H9 (cell line): ENCODE results near the gene ERN1. TPM values are rescaled to one million over a fixed set of nuclear protein-coding genes. Genes with fewer than 3 reads are reported as not detected.

Source experiments
- DNase-seq: peaks from one replicate; pipeline ENCODE4 v3.0.0-alpha.2; 2017
- H2AFZ ChIP-seq: one replicate; pipeline ENCODE4 v1.6.1; 2013; ENCODE audit warnings: mild to moderate bottlenecking, low read length, control low read depth, moderate library complexity
- H2AK5ac ChIP-seq: 2 replicates; pipeline ENCODE4 v1.6.1; 2013; ENCODE audit warnings: low read length, control low read depth, mixed read lengths; ENCODE audit not compliant: insufficient read length
- H2BK120ac ChIP-seq: one replicate; pipeline ENCODE4 v1.6.1; 2013; ENCODE audit warnings: low read depth, mild to moderate bottlenecking, low read length, control low read depth, inconsistent platforms; ENCODE audit not compliant: poor library complexity, severe bottlenecking
- H2BK12ac ChIP-seq: 2 replicates; pipeline ENCODE4 v1.6.1; 2013; ENCODE audit warnings: low read length, control low read depth, mixed read lengths, low read depth; ENCODE audit not compliant: insufficient read length
- H2BK15ac ChIP-seq: 2 replicates; pipeline ENCODE4 v1.6.1; 2013; ENCODE audit warnings: low read depth, low read length, control low read depth
- H2BK20ac ChIP-seq: one replicate; pipeline ENCODE4 v1.6.1; 2013; ENCODE audit warnings: low read depth, mild to moderate bottlenecking, low read length, control low read depth, inconsistent platforms; ENCODE audit not compliant: poor library complexity, severe bottlenecking
- H2BK5ac ChIP-seq: 2 replicates; pipeline ENCODE4 v1.6.1; 2013; ENCODE audit warnings: low read length, control low read depth, mixed read lengths; ENCODE audit not compliant: insufficient read length
- H3K14ac ChIP-seq: 2 replicates; pipeline ENCODE4 v1.6.1; 2013; ENCODE audit warnings: low read length, control low read depth; ENCODE audit not compliant: insufficient read depth
- H3K18ac ChIP-seq: 2 replicates; pipeline ENCODE4 v1.6.1; 2013; ENCODE audit warnings: low read depth, mild to moderate bottlenecking, mixed read lengths, low read length, control low read depth; ENCODE audit not compliant: insufficient read length
- H3K23ac ChIP-seq: 2 replicates; pipeline ENCODE4 v1.6.1; 2013; ENCODE audit warnings: low read length, control low read depth, mixed read lengths, low read depth; ENCODE audit not compliant: insufficient read length
- H3K23me2 ChIP-seq: 2 replicates; pipeline ENCODE4 v1.6.1; 2013; ENCODE audit warnings: low read depth, mild to moderate bottlenecking, mixed read lengths, low read length, control low read depth; ENCODE audit not compliant: insufficient read length, poor library complexity, severe bottlenecking
- H3K27ac ChIP-seq: 2 replicates; pipeline ENCODE4 v1.5.1; 2013; ENCODE audit warnings: low read length, control low read depth, mixed read lengths, low read depth; ENCODE audit not compliant: insufficient read length
- H3K27me3 ChIP-seq: 2 replicates; pipeline ENCODE4 v1.6.1; 2013; ENCODE audit warnings: low read length, control low read depth, inconsistent platforms; ENCODE audit not compliant: insufficient read depth
- H3K4ac ChIP-seq: 2 replicates; pipeline ENCODE4 v1.6.1; 2013; ENCODE audit warnings: low read depth, mild to moderate bottlenecking, control low read depth, inconsistent platforms, low read length, moderate library complexity
- H3K4me1 ChIP-seq: 2 replicates; pipeline ENCODE4 v1.6.1; 2013; ENCODE audit warnings: low read length, control low read depth, inconsistent platforms; ENCODE audit not compliant: insufficient read depth
- H3K4me2 ChIP-seq: 2 replicates; pipeline ENCODE4 v1.6.1; 2013; ENCODE audit warnings: low read length, control low read depth, mixed read lengths; ENCODE audit not compliant: insufficient read length, insufficient read depth
- H3K56ac ChIP-seq: 2 replicates; pipeline ENCODE4 v1.6.1; 2013; ENCODE audit warnings: low read depth, mild to moderate bottlenecking, mixed read lengths, low read length, control low read depth; ENCODE audit not compliant: insufficient read length
- H3K79me1 ChIP-seq: 2 replicates; pipeline ENCODE4 v1.6.1; 2013; ENCODE audit warnings: low read depth, mild to moderate bottlenecking, moderate library complexity, low read length, control low read depth, inconsistent platforms; ENCODE audit not compliant: insufficient read depth, poor library complexity, severe bottlenecking
- H3K79me2 ChIP-seq: 2 replicates; pipeline ENCODE4 v1.6.1; 2013; ENCODE audit warnings: low read length, control low read depth, inconsistent platforms; ENCODE audit not compliant: insufficient read depth
- H3K9ac ChIP-seq: 2 replicates; pipeline ENCODE4 v1.6.1; 2013; ENCODE audit warnings: low read length, control low read depth, mixed read lengths; ENCODE audit not compliant: insufficient read length; ENCODE audit errors: extremely low read depth
- H3K9me3 ChIP-seq: one replicate; pipeline ENCODE4 v1.6.1; 2013; ENCODE audit warnings: low read depth, low read length, inconsistent platforms; ENCODE audit not compliant: control insufficient read depth
- H3T11ph ChIP-seq: one replicate; pipeline ENCODE4 v1.6.1; 2013; ENCODE audit warnings: mild to moderate bottlenecking, low read length, control low read depth, inconsistent platforms
- H4K20me1 ChIP-seq: one replicate; pipeline ENCODE4 v1.6.1; 2013; ENCODE audit not compliant: control insufficient read depth, insufficient read length, insufficient read depth
- H4K5ac ChIP-seq: 2 replicates; pipeline ENCODE4 v1.6.1; 2013; ENCODE audit warnings: low read depth, mild to moderate bottlenecking, mixed read lengths, low read length, control low read depth; ENCODE audit not compliant: insufficient read length
- H4K8ac ChIP-seq: replicated peaks from 2 replicates; pipeline ENCODE4 v1.6.1; 2013; ENCODE audit warnings: low read length, control low read depth, mixed read lengths, low read depth; ENCODE audit not compliant: insufficient read length
- H4K91ac ChIP-seq: 2 replicates; pipeline ENCODE4 v1.6.1; 2013; ENCODE audit warnings: low read depth, mild to moderate bottlenecking, moderate library complexity, mixed read lengths, low read length, control low read depth; ENCODE audit not compliant: insufficient read length
- H3K27ac Mint-ChIP-seq, 3 experiments: 2 replicates in 2 of 3; 3 replicates in 1 of 3; pipeline ENCODE4 v1.8.0; 2020 to 2021; ENCODE audit warnings: mixed read lengths in 3 of 3, mild to moderate bottlenecking in 1 of 3, moderate library complexity in 1 of 3
- H3K27me3 Mint-ChIP-seq: 2 replicates; pipeline ENCODE4 v1.8.0; 2021; ENCODE audit warnings: low read depth, mild to moderate bottlenecking, moderate library complexity, mixed read lengths
- H3K36me3 Mint-ChIP-seq, 3 experiments: 2 replicates in 2 of 3; 3 replicates in 1 of 3; pipeline ENCODE4 v1.8.0; 2020 to 2021; ENCODE audit warnings: low read depth in 3 of 3, mixed read lengths in 3 of 3; ENCODE audit not compliant: insufficient read depth in 1 of 3
- H3K4me1 Mint-ChIP-seq, 2 experiments: 2 replicates each; pipeline ENCODE4 v1.8.0; 2020; ENCODE audit warnings: mixed read lengths in 2 of 2
- H3K4me3 Mint-ChIP-seq, 2 experiments: 2 replicates in 1 of 2; 3 replicates in 1 of 2; pipeline ENCODE4 v1.8.0; 2020 to 2021; ENCODE audit warnings: mild to moderate bottlenecking in 2 of 2, mixed read lengths in 2 of 2, moderate library complexity in 1 of 2
- H3K9me3 Mint-ChIP-seq, 2 experiments: 2 replicates in 1 of 2; 3 replicates in 1 of 2; pipeline ENCODE4 v1.8.0; 2020; ENCODE audit warnings: mild to moderate bottlenecking in 2 of 2, mixed read lengths in 2 of 2, moderate library complexity in 1 of 2
- WGBS: extraction: QIAGEN DNeasy Blood & Tissue Kit; methylation state at CpG from one replicate; pipeline ENCODE4 v1.1.7; 2013; ENCODE audit warnings: missing lambda C conversion rate, low lambda C conversion rate, mixed read lengths; ENCODE audit not compliant: insufficient read length; ENCODE audit errors: extremely low coverage; 5-methylcytosine and 5-hydroxymethylcytosine counted together
- total RNA-seq: library from RNA; stranded (reverse); gene quantifications from 2 replicates; pipeline ENCODE4 v1.2.1, GENCODE V29; 2021
- TF ChIP-seq, protein P1 (sequence below): fragments of 200-600 bp; sonication (generic); conservative IDR thresholded peaks from 3 replicates; pipeline ENCODE4 v1.8.0; 2021; ENCODE audit warnings: antibody characterized with exemption, mild to moderate bottlenecking

The ERN1 gene
- total RNA-seq, 1 experiment from 2014 or later, result 5.0 TPM

DNA sequence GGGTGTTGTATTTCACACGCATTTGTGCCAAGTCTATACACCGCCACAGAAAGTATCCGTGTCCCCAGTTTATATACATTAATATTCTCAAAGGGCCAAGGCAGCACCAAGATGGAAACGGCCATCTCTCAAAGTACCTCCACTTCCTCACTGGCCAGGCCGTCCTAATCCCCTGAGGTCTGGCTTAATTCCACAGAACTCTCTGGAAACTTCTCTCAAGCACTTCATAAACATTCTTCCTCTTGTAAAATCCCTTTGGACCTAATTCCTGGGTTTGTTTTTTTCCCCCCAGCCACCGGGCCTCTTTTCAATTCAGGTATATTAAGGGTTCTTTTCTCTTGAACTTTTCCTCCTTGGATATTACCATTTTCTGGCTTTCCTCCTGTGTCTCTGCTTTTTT lies 5.1 kb upstream of the ERN1 start:
- Histone ChIP-seq H3K4me1 (no peaks in the 10 kb centered on the region), H3K14ac (no peak overlapping the region), H2AK5ac (no peak overlapping the region), H2BK120ac (no peak overlapping the region), H3K18ac (no peak overlapping the region), H3K4me2 (no peak overlapping the region), H4K91ac (no peak overlapping the region), H2BK15ac (no peak overlapping the region), H4K20me1 (no peaks in the 10 kb centered on the region), H3T11ph (no peak overlapping the region), H3K79me1 (no peaks in the 10 kb centered on the region), H2BK20ac (no peak overlapping the region), H4K5ac (no peak overlapping the region), H2BK5ac (no peak overlapping the region), H3K23ac (no peak overlapping the region), H3K56ac (no peak overlapping the region), H3K9ac (no peak overlapping the region), H3K23me2 (no peaks in the 10 kb centered on the region), H3K27ac (no peak overlapping the region), H4K8ac (no peak overlapping the region), H3K27me3 (no peaks in the 10 kb centered on the region; the same call in 1 of the 2 replicates), H2AFZ (no peak overlapping the region), H3K4ac (no peak overlapping the region), H3K9me3 (no peaks in the 10 kb centered on the region), H2BK12ac (no peak overlapping the region), H3K79me2 (no peaks in the 10 kb centered on the region)
- Mint-ChIP-seq H3K9me3 (no peaks in the 10 kb centered on the region), H3K4me3 (no peak overlapping the region), H3K36me3 (no peaks in the 10 kb centered on the region), H3K27ac (no peak overlapping the region), H3K4me1 (peaks cover 0 to 5% of the 10 kb centered on the region in 2 experiments), H3K27me3 (peaks cover 24% of the 10 kb centered on the region)
- peak; percentile 15 for DNase-seq
- no CpG with 5 or more reads among the region's 6 CpGs for WGBS
- TF ChIP-seq, protein P1, sequence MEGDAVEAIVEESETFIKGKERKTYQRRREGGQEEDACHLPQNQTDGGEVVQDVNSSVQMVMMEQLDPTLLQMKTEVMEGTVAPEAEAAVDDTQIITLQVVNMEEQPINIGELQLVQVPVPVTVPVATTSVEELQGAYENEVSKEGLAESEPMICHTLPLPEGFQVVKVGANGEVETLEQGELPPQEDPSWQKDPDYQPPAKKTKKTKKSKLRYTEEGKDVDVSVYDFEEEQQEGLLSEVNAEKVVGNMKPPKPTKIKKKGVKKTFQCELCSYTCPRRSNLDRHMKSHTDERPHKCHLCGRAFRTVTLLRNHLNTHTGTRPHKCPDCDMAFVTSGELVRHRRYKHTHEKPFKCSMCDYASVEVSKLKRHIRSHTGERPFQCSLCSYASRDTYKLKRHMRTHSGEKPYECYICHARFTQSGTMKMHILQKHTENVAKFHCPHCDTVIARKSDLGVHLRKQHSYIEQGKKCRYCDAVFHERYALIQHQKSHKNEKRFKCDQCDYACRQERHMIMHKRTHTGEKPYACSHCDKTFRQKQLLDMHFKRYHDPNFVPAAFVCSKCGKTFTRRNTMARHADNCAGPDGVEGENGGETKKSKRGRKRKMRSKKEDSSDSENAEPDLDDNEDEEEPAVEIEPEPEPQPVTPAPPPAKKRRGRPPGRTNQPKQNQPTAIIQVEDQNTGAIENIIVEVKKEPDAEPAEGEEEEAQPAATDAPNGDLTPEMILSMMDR, result no peak
